Adrenal gland (tissue), 12 donors: ENCODE measurements around the gene LRRC28. TPM values are rescaled to one million over a fixed set of nuclear protein-coding genes. Genes with fewer than 3 reads are reported as not detected.

Source experiments
- DNase-seq, 7 donors: peaks; one replicate each; pipeline ENCODE4 v3.0.0-alpha.2; 2019 to 2020
- H3K27ac ChIP-seq, 5 donors: fragments of 200-600 bp; sonication (generic) in 4 of 5; 1 replicate in 3 of 5; 2 replicates in 2 of 5; pipeline versions ENCODE4 v1.5.1 to v1.8.0; 2016 to 2020; ENCODE audit warnings: mild to moderate bottlenecking in 1 of 5
- H3K27me3 ChIP-seq: fragments of 200-600 bp; 2 replicates; pipeline ENCODE4 v1.8.0; 2021
- H3K36me3 ChIP-seq, 2 donors: fragments of 200-600 bp; replicated peaks in 1 of 2; 1 replicate in 1 of 2; 2 replicates in 1 of 2; pipeline versions ENCODE4 v1.5.1 to v1.8.0; 2018 to 2022
- H3K4me1 ChIP-seq, 2 donors: fragments of 200-600 bp; replicated peaks in 1 of 2; 1 replicate in 1 of 2; 2 replicates in 1 of 2; pipeline versions ENCODE4 v1.5.1 to v1.8.0; 2018 to 2021
- H3K4me3 ChIP-seq, 4 donors: fragments of 200-600 bp; sonication (generic) in 3 of 4; one replicate each; pipeline ENCODE4 v1.5.1; 2016 to 2018
- H3K9me3 ChIP-seq, 3 donors: fragments of 200-600 bp; sonication (generic) in 1 of 3; replicated peaks in 1 of 3; 1 replicate in 2 of 3; 2 replicates in 1 of 3; pipeline versions ENCODE4 v1.5.1 to v1.8.0; 2016 to 2021
- POLR2A ChIP-seq, 2 donors: fragments of 450-650 bp; IDR thresholded peaks; one replicate each; pipeline ENCODE4 v1.6.1; 2017; ENCODE audit warnings: antibody characterized with exemption in 2 of 2, mild to moderate bottlenecking in 2 of 2, moderate library complexity in 1 of 2
- WGBS, 4 donors: extraction: QIAGEN DNeasy Blood & Tissue Kit in 2 of 4; methylation state at CpG; one replicate each; pipeline versions ENCODE4 v1.1.5 to v1.1.7; 2013 to 2017; 5-methylcytosine and 5-hydroxymethylcytosine counted together
- intact Hi-C, 2 donors: fragments of 100-400 bp; cut with DNase I; formaldehyde crosslinking; loops; one replicate each; pipeline versions ENCODE4 v1.14.1 to v1.15.0; 2022 to 2023
- polyA plus RNA-seq, 3 donors: library from polyadenylated mRNA; stranded (reverse); fragments of 200-250 nt in 2 of 3; fragments of 350-450 nt in 1 of 3; fragmentation: Illumina TruSeq in 1 of 3; extraction: RNeasy Lipid Tissue Mini Kit (QIAGEN cat#74804) in 1 of 3; gene quantifications; one replicate each; pipeline ENCODE4 v1.2.3, GENCODE V29; 2013 to 2014
- total RNA-seq, 9 donors: library from RNA; depleted of rRNA in 4 of 9; stranded (reverse); fragments of >200 nt in 4 of 9; fragments of 120-200 nt in 1 of 9; fragmentation: NEBNext Ultra II Directional in 1 of 9; extraction: Animal tissue kit (Norgen Biotek cat#: 25700) in 1 of 9; gene quantifications; one replicate each; pipeline versions ENCODE4 v1.1.0 to v1.2.4, GENCODE V29; 2013 to 2023
- TF ChIP-seq, protein P1 (sequence below), 6 experiments: fragments of 450-650 bp in 4 of 6; fragments of 200-600 bp in 2 of 6; sonication (generic) in 1 of 6; IDR thresholded peaks; 1 replicate in 5 of 6; 2 replicates in 1 of 6; pipeline versions ENCODE4 v1.5.1 to v1.8.0; 2016 to 2021; ENCODE audit warnings: antibody characterized with exemption in 6 of 6, mild to moderate bottlenecking in 2 of 6, moderate library complexity in 1 of 6
- donor health status: healthy with polysubstance abuse.
- donor health status: Bipolar disorder and iron deficiency.
- donor health status: DM: yes; HTN: yes; CAD: no.
- donor health status: DM: no; HTN: no; CAD: no.
- donor health status: DM: no; HTN: no; CAD: no.
- donor health status: DM: yes; HTN: yes; CAD: no.

The LRRC28 gene
- total and polyA plus RNA-seq, 12 donors, result 4.4 to 49.8 (median 22.0) TPM

DNA sequence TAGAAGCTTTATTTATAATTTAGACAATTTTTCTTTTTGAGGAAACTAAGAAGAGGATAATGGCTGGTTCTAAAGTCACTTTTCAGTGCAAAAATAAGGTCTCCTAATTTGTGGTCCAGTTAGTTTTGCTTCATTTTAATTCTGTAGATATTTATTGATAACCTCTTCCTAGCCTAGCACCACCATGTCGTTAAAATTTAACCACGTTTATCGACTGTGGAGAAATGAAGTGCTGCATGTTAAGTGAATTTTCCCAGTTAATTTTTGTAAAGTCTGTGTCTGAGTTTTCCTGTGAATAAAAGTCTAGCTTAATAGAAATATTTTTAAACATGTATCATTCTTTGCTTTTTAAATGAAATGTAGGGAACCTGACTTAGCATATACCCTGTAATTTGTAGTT is 16.7 kb downstream of the LRRC28 start:
- TF ChIP-seq, protein P1, sequence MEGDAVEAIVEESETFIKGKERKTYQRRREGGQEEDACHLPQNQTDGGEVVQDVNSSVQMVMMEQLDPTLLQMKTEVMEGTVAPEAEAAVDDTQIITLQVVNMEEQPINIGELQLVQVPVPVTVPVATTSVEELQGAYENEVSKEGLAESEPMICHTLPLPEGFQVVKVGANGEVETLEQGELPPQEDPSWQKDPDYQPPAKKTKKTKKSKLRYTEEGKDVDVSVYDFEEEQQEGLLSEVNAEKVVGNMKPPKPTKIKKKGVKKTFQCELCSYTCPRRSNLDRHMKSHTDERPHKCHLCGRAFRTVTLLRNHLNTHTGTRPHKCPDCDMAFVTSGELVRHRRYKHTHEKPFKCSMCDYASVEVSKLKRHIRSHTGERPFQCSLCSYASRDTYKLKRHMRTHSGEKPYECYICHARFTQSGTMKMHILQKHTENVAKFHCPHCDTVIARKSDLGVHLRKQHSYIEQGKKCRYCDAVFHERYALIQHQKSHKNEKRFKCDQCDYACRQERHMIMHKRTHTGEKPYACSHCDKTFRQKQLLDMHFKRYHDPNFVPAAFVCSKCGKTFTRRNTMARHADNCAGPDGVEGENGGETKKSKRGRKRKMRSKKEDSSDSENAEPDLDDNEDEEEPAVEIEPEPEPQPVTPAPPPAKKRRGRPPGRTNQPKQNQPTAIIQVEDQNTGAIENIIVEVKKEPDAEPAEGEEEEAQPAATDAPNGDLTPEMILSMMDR (IDR thresholded peaks at IDR 0.05), result no peak
- no peak for TF ChIP-seq POLR2A (IDR thresholded peaks at IDR 0.05)
- no peak overlapping the region for H3K27ac ChIP-seq
- H3K36me3 ChIP-seq, result no peaks in the 10 kb centered on the region
- no peak for DNase-seq
- no peaks in the 10 kb centered on the region for H3K9me3 ChIP-seq
- H3K27me3 ChIP-seq, result no peaks in the 10 kb centered on the region
- intact Hi-C loops, result no loop called here
- no peak overlapping the region for H3K4me3 ChIP-seq
- no peaks in the 10 kb centered on the region for H3K4me1 ChIP-seq
- WGBS, 4 donors, result 91 to 96% (median 94%) methylated on average over 3 of the region's 3 CpGs

DNA sequence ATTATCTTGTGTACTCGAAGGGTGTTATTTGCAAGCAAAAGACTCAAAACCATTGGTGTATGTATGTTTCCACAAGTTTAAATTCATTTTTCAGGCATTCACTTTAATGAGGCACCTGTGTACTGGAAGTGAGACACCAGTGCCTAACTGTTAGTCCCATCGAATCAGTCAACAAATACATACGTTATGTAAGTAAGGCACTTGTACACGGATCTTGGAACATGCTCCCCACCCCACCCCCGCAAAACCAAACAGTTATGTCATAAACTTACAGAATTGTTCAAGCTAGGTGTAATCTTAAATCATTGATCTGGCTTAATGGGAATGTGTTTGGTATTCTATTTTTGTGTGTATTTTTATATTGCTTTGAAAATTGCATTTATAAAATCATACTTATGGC is 17.1 kb downstream of the LRRC28 start:
- Histone ChIP-seq H3K4me3 (no peak overlapping the region), H3K36me3 (no peaks in the 10 kb centered on the region), H3K27me3 (no peaks in the 10 kb centered on the region), H3K27ac (no peak overlapping the region), H3K9me3 (no peaks in the 10 kb centered on the region), H3K4me1 (no peaks in the 10 kb centered on the region)
- intact Hi-C loops, result no loop called here
- DNase-seq, result no peak
- no peak for TF ChIP-seq POLR2A (IDR thresholded peaks at IDR 0.05)
- TF ChIP-seq, protein P1 (IDR thresholded peaks at IDR 0.05), result no peak
- 75 to 87% (median 82%) methylated on average over 5 of the region's 5 CpGs for WGBS, 4 donors

DNA sequence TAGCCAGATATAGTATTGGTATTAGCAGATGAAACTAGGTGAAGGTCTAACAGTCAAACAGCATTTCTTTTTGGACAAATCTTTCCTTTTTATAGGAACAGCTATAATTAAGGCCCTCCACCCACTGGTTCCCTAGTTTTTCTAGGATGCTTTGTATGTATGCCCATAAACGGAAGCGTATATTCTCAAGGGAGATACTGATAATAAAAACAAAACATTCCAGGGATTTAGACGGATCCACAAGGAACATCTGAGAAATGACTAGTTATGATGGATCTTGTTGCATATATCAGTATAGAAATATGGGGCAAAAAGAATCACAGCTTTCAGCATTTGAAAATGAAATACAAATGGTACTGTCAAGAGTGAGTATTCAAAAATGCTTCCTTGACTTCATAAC is 22.5 kb downstream of the LRRC28 start:
- no peak for DNase-seq
- WGBS, 4 donors, result 73 to 78% (median 74%) methylated on average over 3 of the region's 3 CpGs
- no peaks in the 10 kb centered on the region for H3K9me3 ChIP-seq
- no peak overlapping the region for H3K4me3 ChIP-seq
- no peaks in the 10 kb centered on the region for H3K27me3 ChIP-seq
- intact Hi-C loops, result loop anchor here (5.0 to 10.0 kb wide), 3 partner anchors 434 to 484 kb away; no protein-coding TSS in a partner anchor
- TF ChIP-seq, protein P1 (IDR thresholded peaks at IDR 0.05), result no peak
- no peak for TF ChIP-seq POLR2A (IDR thresholded peaks at IDR 0.05)
- H3K4me1 ChIP-seq, result no peaks in the 10 kb centered on the region
- H3K27ac ChIP-seq, result no peak overlapping the region
- no peaks in the 10 kb centered on the region for H3K36me3 ChIP-seq

DNA sequence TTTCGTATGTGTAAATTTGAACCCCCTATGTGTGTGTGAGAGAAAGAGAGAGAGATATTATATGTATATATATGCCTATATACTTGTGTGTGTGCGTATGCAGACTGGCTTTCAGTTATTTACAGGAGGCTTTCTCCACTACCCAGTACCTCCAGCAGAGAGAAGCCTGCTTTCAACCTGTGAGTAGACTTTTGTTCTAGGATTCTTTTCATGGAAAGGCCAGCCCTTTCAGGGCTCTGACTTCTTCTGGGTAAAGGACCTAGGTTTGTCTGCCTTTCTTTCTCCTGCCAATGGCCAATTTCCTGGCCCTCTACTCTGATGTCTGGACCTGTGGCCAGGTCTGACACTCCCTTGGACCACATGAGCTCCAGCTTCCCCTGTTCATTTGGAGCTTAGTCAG is 23.8 kb downstream of the LRRC28 start:
- H3K4me3 ChIP-seq, result no peak overlapping the region
- TF ChIP-seq POLR2A (IDR thresholded peaks at IDR 0.05), result no peak
- TF ChIP-seq, protein P1 (IDR thresholded peaks at IDR 0.05), result no peak
- DNase-seq, result no peak
- 93 to 98% (median 95%) methylated on average over 2 of the region's 2 CpGs for WGBS, 4 donors
- intact Hi-C loops, result loop anchor here in 1 of 2 donors (10.0 kb wide), 1 partner anchor 480 kb away; no protein-coding TSS in a partner anchor
- H3K9me3 ChIP-seq, result no peaks in the 10 kb centered on the region
- no peaks in the 10 kb centered on the region for H3K4me1 ChIP-seq
- no peaks in the 10 kb centered on the region for H3K36me3 ChIP-seq
- H3K27ac ChIP-seq, result no peak overlapping the region
- H3K27me3 ChIP-seq, result no peaks in the 10 kb centered on the region
